HepG2 (cell line): ENCODE measurements around the gene GON7. TPM values are rescaled to one million over a fixed set of nuclear protein-coding genes. Genes with fewer than 3 reads are reported as not detected.
A peak's percentile ranks its signal among the peaks of the same experiment; 100 is the strongest.

Source experiments
- ATAC-seq: fragments of 200-7000 bp; cut with Tn5 transposase; 3 replicates; pipeline ENCODE4 v1.9.1; 2020; ENCODE audit warnings: mild to moderate bottlenecking, moderate library complexity
- BruUV-seq: library from RNA; stranded (reverse); fragments of 400-500 nt; replicated peaks from 2 replicates; lab custom pipeline; 2021; lab: Mats Ljungman, UMichigan
- CTCF ChIA-PET: fragments of 300-600 bp; formaldehyde crosslinking; extraction: SDS; loops from one replicate; lab custom pipeline; 2021; ENCODE audit warnings: low total read pairs, inconsistent platforms, low intra/inter-chr PET ratio; lab: Yijun Ruan, JAX
- POLR2A ChIA-PET: fragments of 350-600 bp; sonication (Branson Sonifier 250); formaldehyde crosslinking; loops from one replicate; lab custom pipeline; 2020; ENCODE audit warnings: antibody characterized with exemption, inconsistent platforms; lab: Yijun Ruan, JAX
- DNase-seq: peaks from one replicate; pipeline ENCODE4 v3.0.0-alpha.2; 2015; ENCODE audit warnings: low spot score
- FAIRE-seq: peaks from 3 replicates; lab custom pipeline; 2011; peaks lifted over from hg19 to GRCh38; lab: Jason Lieb, UNC
- H2AFZ ChIP-seq: one replicate; pipeline ENCODE4 v1.6.1; 2011; ENCODE audit warnings: low read length, inconsistent platforms
- H3K27ac ChIP-seq: fragments of 300-600 bp; 3 replicates; pipeline ENCODE4 v1.8.0; 2011; ENCODE audit warnings: mixed run types, mild to moderate bottlenecking, mixed read lengths, low read length, inconsistent platforms; ENCODE audit not compliant: insufficient read depth; ENCODE audit errors: extremely low read length
- H3K27me3 ChIP-seq, 2 experiments: fragments of 200-600 bp in 1 of 2; 2 replicates in 1 of 2; 3 replicates in 1 of 2; pipeline versions ENCODE4 v1.6.0 to v1.8.0; 2011; ENCODE audit warnings: low read length in 2 of 2, mild to moderate bottlenecking in 2 of 2, moderate library complexity in 2 of 2, inconsistent platforms in 1 of 2; ENCODE audit not compliant: insufficient read depth in 2 of 2, control insufficient read depth in 1 of 2
- H3K36me3 ChIP-seq, 2 experiments: fragments of 200-600 bp in 1 of 2; replicated peaks in 1 of 2; 2 replicates in 1 of 2; 3 replicates in 1 of 2; pipeline versions ENCODE4 v1.5.1 to v1.8.0; 2011; ENCODE audit warnings: low read length in 2 of 2, inconsistent platforms in 1 of 2; ENCODE audit not compliant: insufficient read depth in 2 of 2, control insufficient read depth in 1 of 2
- H3K4me1 ChIP-seq: 2 replicates; pipeline ENCODE4 v1.5.1; 2012; ENCODE audit warnings: low read length, inconsistent platforms; ENCODE audit not compliant: insufficient read depth
- H3K4me2 ChIP-seq: 2 replicates; pipeline ENCODE4 v1.6.0; 2011; ENCODE audit warnings: low read depth, low read length, inconsistent platforms
- H3K4me3 ChIP-seq, 3 experiments: fragments of 200-600 bp in 1 of 3; sonication (generic), shearing (Covaris generic) in 1 of 3; replicated peaks in 1 of 3; 2 replicates each; pipeline ENCODE4 v1.5.1; 2011 to 2016; ENCODE audit warnings: low read length in 3 of 3, inconsistent platforms in 2 of 3, low read depth in 2 of 3, mild to moderate bottlenecking in 2 of 3, control low read depth in 1 of 3, mixed read lengths in 1 of 3; ENCODE audit not compliant: insufficient read depth in 1 of 3
- H3K79me2 ChIP-seq: one replicate; pipeline ENCODE4 v1.6.1; 2011; ENCODE audit warnings: low read length, inconsistent platforms; ENCODE audit not compliant: insufficient read depth
- H3K9ac ChIP-seq: 2 replicates; pipeline ENCODE4 v1.6.0; 2011; ENCODE audit warnings: mild to moderate bottlenecking, low read depth, low read length, inconsistent platforms; ENCODE audit not compliant: insufficient read depth
- H3K9me3 ChIP-seq: 2 replicates; pipeline ENCODE4 v1.5.1; 2012; ENCODE audit warnings: mild to moderate bottlenecking, low read length
- H4K20me1 ChIP-seq: 2 replicates; pipeline ENCODE4 v1.6.0; 2011; ENCODE audit warnings: inconsistent platforms, mild to moderate bottlenecking, low read length, moderate library complexity; ENCODE audit not compliant: insufficient read depth
- ARHGAP35 ChIP-seq: sonication (generic); formaldehyde crosslinking; IDR thresholded peaks from 2 replicates; pipeline ENCODE4 v1.9.0; 2022; ENCODE audit warnings: mild to moderate bottlenecking, inconsistent platforms, moderate library complexity, missing genetic modification reagents, borderline replicate concordance
- ASH2L ChIP-seq: fragments of 300-600, 200-600 bp; sonication (generic); IDR thresholded peaks from 2 replicates; pipeline ENCODE4 v1.7.0; 2017; ENCODE audit warnings: low read depth, mild to moderate bottlenecking, moderate library complexity, mixed read lengths, low read length; ENCODE audit not compliant: insufficient read length
- ATF2 ChIP-seq: sonication (generic); formaldehyde crosslinking; IDR thresholded peaks from 2 replicates; pipeline ENCODE4 v1.4.0; 2020; ENCODE audit warnings: missing genetic modification reagents
- DMAP1 ChIP-seq: IDR thresholded peaks from 2 replicates; pipeline ENCODE4 v1.6.1; 2016
- HBP1 ChIP-seq: IDR thresholded peaks from 2 replicates; pipeline ENCODE4 v1.6.1; 2016; ENCODE audit warnings: low read depth, control low read depth
- KLF12 ChIP-seq: sonication (generic); formaldehyde crosslinking; IDR thresholded peaks from 2 replicates; pipeline ENCODE4 v1.4.0; 2020; ENCODE audit warnings: missing genetic modification reagents, borderline replicate concordance
- MAFF ChIP-seq: IDR thresholded peaks from 2 replicates; pipeline ENCODE4 v1.6.1; 2011; ENCODE audit warnings: low read depth, low read length, improper control_type of control experiment
- NFE2 ChIP-seq: sonication (generic); formaldehyde crosslinking; IDR thresholded peaks from 2 replicates; pipeline ENCODE4 v1.4.0; 2020; ENCODE audit warnings: missing genetic modification reagents
- NR2F6 ChIP-seq, 2 experiments: IDR thresholded peaks; 2 replicates each; pipeline ENCODE4 v1.6.1; 2016; ENCODE audit warnings: antibody characterized with exemption in 1 of 2, mild to moderate bottlenecking in 1 of 2
- PRPF4 ChIP-seq: fragments of 200-400 bp; formaldehyde crosslinking; IDR thresholded peaks from 2 replicates; pipeline ENCODE4 v1.6.1; 2016; ENCODE audit warnings: low read length, low read depth; ENCODE audit not compliant: poor library complexity, severe bottlenecking
- REPIN1 ChIP-seq: sonication (generic); formaldehyde crosslinking; IDR thresholded peaks from 2 replicates; pipeline ENCODE4 v1.8.0; 2022; ENCODE audit warnings: missing genetic modification reagents, low read depth, mild to moderate bottlenecking, borderline replicate concordance
- SIX1 ChIP-seq: sonication (generic); formaldehyde crosslinking; IDR thresholded peaks from 2 replicates; pipeline ENCODE4 v1.4.0; 2020; ENCODE audit warnings: missing genetic modification reagents, borderline replicate concordance
- SNRNP70 ChIP-seq: fragments of 200-400 bp; formaldehyde crosslinking; IDR thresholded peaks from 2 replicates; pipeline ENCODE4 v1.6.1; 2017; ENCODE audit warnings: mild to moderate bottlenecking, low read depth, low read length, moderate library complexity
- TBX3 ChIP-seq: fragments of 450-650 bp; IDR thresholded peaks from 2 replicates; pipeline ENCODE4 v1.6.1; 2017; ENCODE audit warnings: antibody characterized with exemption, mild to moderate bottlenecking, inconsistent platforms, borderline replicate concordance
- TFDP1 ChIP-seq: IDR thresholded peaks from 2 replicates; pipeline ENCODE4 v1.6.1; 2016; ENCODE audit warnings: missing compliant biosample characterization, missing genetic modification reagents, borderline replicate concordance
- XRCC5 ChIP-seq: fragments of 200-400 bp; formaldehyde crosslinking; optimal IDR thresholded peaks from 2 replicates; pipeline ENCODE3; 2017; ENCODE audit warnings: mild to moderate bottlenecking, low read length
- ZNF317 ChIP-seq: sonication (generic); formaldehyde crosslinking; IDR thresholded peaks from 2 replicates; pipeline ENCODE4 v1.5.0; 2020; ENCODE audit warnings: mild to moderate bottlenecking, missing genetic modification reagents
- ZNF550 ChIP-seq: sonication (generic); formaldehyde crosslinking; IDR thresholded peaks from 2 replicates; pipeline ENCODE4 v1.4.0; 2020; ENCODE audit warnings: mild to moderate bottlenecking, missing genetic modification reagents, borderline replicate concordance
- ZNF598 ChIP-seq: sonication (generic); formaldehyde crosslinking; IDR thresholded peaks from 2 replicates; pipeline ENCODE4 v1.5.1; 2020; ENCODE audit warnings: mild to moderate bottlenecking, missing genetic modification reagents, borderline replicate concordance
- WGBS: methylation state at CpG from one replicate; pipeline ENCODE4 v1.1.6; 2017; ENCODE audit warnings: low lambda C conversion rate; 5-methylcytosine and 5-hydroxymethylcytosine counted together
- in situ Hi-C: cut with HindIII; loops from 2 replicates; pipeline ENCODE4 v1.10.0; 2017; ENCODE audit warnings: low pct_unique_long_range_greater_than_20kb; ENCODE audit not compliant: extremely low pct_ligation_motif_present
- intact Hi-C: fragments of 100-400 bp; cut with micrococcal nuclease; formaldehyde crosslinking; loops from one replicate; pipeline ENCODE4 v1.10.0; 2022; ENCODE audit not compliant: unreplicated experiment
- polyA plus RNA-seq, 8 experiments: library from polyadenylated mRNA; depleted of rRNA in 3 of 8; stranded (reverse) in 7 of 8; unstranded in 1 of 8; fragments of >200 nt; fragmentation: Illumina TruSeq in 4 of 8; extraction: Trizol in 4 of 8; gene quantifications; 2 replicates each; pipeline versions ENCODE4 v1.2.1 to v1.2.3, GENCODE V29; 2011 to 2016; ENCODE audit warnings: low read depth in 4 of 8, missing spikeins in 1 of 8, mixed read lengths in 1 of 8; ENCODE audit not compliant: insufficient read depth in 1 of 8
- total RNA-seq, 5 experiments: library from RNA; depleted of rRNA; stranded (reverse); fragments of >200 nt; fragmentation: Illumina TruSeq; extraction: Trizol; gene quantifications; 2 replicates each; pipeline ENCODE4 v1.2.3, GENCODE V29; 2016; ENCODE audit warnings: low read depth in 1 of 5

The GON7 gene
- total and polyA plus RNA-seq, 2 of the 13 experiments (the other 11 are each of a cell fraction or from before 2014, with no cell fraction given): 11.9 to 28.0 TPM

- no peak for TF ChIP-seq SNRNP70
- TF ChIP-seq MAFF: peak; percentile 62
- TF ChIP-seq ZNF550 (CRISPR knock-in tag): no peak
- TF ChIP-seq ASH2L: no peak
These were observed 21.7 kb upstream of the GON7 start (continued) for GRCh38 chr14:93228550-93228949.

GRCh38 chr14:93223565-93223964 lies 16.7 kb upstream of the GON7 start:
- Histone ChIP-seq H3K4me2 (no peak overlapping the region), H3K27me3 (no peaks in the 10 kb centered on the region), H3K4me3 (no peak overlapping the region), H3K36me3 (peaks cover 5 to 19% of the 10 kb centered on the region in 2 experiments), H3K9ac (no peak overlapping the region), H3K27ac (no peak overlapping the region), H3K9me3 (no peaks in the 10 kb centered on the region), H3K79me2 (no peaks in the 10 kb centered on the region), H2AFZ (no peak overlapping the region), H4K20me1 (no peaks in the 10 kb centered on the region), H3K4me1 (no peaks in the 10 kb centered on the region)
- FAIRE-seq (no peak), DNase-seq (no peak), ATAC-seq (no peak)
- no peak for TF ChIP-seq NR2F6 (IDR thresholded peaks at IDR 0.05)
- TF ChIP-seq NR2F6 (CRISPR knock-in tag; IDR thresholded peaks at IDR 0.05): no peak
- no peak for TF ChIP-seq REPIN1 (CRISPR knock-in tag)
- TF ChIP-seq ZNF317 (CRISPR knock-in tag): no peak
- TF ChIP-seq PRPF4: no peak
- TF ChIP-seq TFDP1: no peak
- no peak for TF ChIP-seq SIX1 (CRISPR knock-in tag)
- TF ChIP-seq ZNF598: no peak
- TF ChIP-seq TBX3: no peak
- no peak for TF ChIP-seq DMAP1 (CRISPR knock-in tag)
- no peak for TF ChIP-seq HBP1 (CRISPR knock-in tag)
- TF ChIP-seq ARHGAP35: no peak
- no peak for TF ChIP-seq KLF12
- TF ChIP-seq ATF2: no peak
- no peak for TF ChIP-seq NFE2 (CRISPR knock-in tag)
- no peak for TF ChIP-seq XRCC5
- ChIA-PET POLR2A (no interaction called here), CTCF (no interaction called here)
- WGBS: 93% methylated on average over 17 of the region's 27 CpGs
- intact Hi-C loops: no loop called here
- no TSS peak for BruUV-seq
- in situ Hi-C loops: no loop called here
